GM20431 (cell line): ENCODE measurements around the gene LEFTY2.
"Not testable (repeated sequence)": the region's sequence is repeated elsewhere in the genome, so short reads cannot be mapped to it uniquely, and the experiment has no call there.

Experiments used
- in situ Hi-C: fragments of 300-500 bp; cut with MseI, MboI; formaldehyde crosslinking; loops from one replicate; pipeline ENCODE4 v1.15.0; 2020; ENCODE audit warnings: low sequenced_read_pairs; ENCODE audit not compliant: unreplicated experiment

The LEFTY2 gene

DNA sequence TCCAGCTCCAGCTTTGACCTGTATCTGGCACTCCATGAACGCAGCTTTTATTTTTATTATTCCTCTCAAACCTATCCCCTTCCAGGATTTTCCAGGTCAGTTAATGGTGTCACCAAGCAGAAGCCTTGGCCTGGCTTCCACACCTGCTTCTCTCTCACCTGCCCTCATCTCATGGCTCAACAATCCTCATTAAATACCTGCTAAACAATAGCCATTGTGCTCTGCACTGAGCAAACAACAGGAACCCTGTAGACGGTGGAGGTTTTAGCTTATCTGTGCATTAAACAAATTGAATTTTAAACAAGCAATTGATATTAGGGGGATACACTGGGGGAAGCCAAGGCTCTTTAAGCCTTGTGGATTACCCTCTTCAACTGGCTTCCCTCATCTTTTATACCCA is 32.2 kb downstream of the LEFTY2 start:
- in situ Hi-C loops, result no loop called here

- in situ Hi-C loops, result no loop called here
These were observed 32.9 kb downstream of the LEFTY2 start for GRCh38 chr1:225908013-225908640.

- in situ Hi-C loops, result no loop called here
These were observed 33.7 kb downstream of the LEFTY2 start for GRCh38 chr1:225907341-225907740.

DNA sequence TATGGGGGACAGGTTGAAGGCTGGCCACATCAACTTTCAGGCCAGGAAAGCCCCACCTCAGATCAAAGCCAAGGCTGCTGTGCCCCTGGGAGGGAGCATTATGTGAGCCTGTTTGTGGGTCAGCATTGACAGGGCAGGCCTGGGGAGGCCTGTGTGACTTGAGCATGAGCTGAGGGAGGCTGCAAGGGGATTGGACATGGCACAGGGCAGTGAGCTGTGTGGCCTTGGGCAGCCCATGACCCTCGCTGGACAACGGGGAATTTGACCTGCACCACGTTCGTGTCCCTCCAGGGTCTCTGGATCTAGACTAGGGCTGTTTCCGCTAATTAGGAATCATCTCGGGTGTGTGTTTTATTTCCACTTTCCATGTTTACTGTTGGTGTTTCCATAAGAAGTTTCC is 34.6 kb downstream of the LEFTY2 start:
- in situ Hi-C loops, result no loop called here

DNA sequence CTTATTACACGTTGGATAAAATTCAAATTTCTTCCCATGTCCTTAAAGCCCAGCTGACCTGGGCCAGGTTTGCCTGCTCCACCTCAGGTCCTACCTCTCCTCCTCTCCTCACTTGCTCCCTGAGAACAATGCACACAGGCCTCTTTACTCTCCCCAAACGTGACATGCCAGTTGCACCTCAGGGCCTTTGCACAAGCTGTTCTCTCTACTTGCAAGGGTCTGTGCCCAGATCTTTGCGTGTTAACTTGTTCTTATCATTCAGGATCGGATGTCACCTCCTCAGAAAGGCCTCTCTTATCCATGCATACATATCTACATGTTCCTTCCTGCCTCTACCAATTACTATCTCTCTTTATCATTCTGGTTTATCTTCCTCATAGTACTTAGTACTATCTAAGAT is 37.4 kb downstream of the LEFTY2 start:
- in situ Hi-C loops, result no loop called here

GRCh38 chr1:225899044-225899925 is 41.7 kb downstream of the LEFTY2 start:
- in situ Hi-C loops, result no loop called here

DNA sequence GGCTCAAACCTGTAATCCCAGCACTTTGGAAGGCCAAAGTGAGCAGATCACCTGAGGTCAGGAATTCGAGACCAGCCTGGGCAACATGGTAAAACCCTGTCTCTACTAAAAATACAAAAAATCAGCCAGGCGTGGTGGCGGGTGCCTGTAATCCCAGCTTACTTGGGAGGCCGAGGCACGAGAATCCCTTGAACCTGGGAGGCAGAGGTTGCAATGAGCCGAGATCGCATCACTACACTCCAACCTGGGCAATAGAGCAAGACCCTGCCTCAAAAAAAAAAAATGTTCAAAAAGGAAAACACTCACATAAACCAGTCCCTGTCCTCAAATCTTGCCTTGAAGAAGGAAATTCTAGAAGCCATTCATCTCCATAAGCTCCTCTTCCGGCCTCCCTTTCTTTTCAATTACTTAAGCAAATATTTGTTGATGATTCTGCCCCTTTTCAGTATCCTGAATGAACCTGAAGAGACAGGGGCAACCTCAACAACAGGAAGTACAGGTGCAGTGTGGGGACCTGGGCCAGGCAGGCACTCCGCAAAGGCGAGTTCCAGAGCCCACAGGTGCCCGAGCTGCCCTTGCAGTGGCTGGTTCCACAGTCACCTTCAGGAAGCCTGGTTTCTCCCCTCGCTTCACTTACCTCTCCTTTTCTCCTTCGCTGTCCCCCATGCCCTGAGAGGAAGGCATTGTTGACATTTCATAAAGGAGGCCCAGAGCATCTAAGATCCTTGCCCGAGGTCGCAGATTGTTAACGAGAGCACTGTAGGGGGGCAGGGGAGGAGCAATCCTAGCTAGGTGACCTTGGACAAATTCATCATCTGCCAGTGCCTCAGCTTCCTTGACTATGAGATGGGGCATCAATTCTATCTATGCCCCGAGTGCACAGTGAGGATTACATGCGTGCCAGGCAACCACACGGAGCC is 43.2 kb downstream of the LEFTY2 start:
- in situ Hi-C loops, result no loop called here

DNA sequence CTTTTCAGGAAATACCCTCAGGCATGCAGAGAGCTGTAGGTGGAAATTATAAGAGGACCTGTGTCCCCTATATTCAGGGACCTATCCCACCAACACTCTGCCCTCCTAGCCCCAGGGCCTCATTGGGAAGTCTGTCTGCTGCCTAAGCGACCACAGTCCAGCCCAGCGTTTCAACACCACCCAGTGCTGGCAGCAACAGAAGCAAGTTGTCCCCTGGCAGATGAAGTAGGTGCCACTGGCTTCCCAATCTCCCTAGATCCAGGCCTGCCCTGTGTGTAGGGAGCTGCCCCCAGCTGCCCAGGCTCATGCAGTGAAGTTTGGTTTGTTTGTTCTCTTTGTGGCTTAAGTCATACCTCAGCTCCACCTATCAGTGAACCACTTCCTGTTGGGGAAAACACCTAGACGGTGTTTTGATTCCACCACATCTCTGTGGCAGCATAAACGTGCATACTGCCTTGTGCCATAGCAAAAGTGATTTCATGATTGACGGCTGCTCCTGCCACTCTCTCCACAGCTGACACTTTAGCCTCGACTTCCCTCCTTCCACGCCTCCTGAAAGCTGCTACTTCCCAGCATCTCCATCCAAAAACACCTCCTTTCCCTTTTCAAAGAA is 44.0 kb downstream of the LEFTY2 start:
- in situ Hi-C loops, result no loop called here

DNA sequence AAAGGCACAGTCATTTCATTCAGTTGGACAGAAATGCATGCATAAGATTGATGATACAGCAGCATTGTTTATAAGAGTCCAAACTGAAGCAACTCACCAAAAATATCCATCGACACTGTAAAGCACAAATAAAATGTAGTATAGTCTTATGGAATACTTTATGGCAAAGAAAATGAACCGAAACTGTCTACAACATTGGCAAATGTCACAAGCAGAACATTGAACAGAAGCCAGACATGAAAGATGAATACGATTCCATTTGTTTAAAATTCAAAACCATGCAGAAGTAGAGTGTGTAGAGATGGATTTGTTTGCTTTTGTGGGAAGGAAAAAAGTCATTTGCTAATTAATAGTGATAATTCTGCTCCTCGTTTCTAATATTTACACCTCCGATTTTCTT is 44.5 kb downstream of the LEFTY2 start:
- in situ Hi-C loops, result no loop called here

- in situ Hi-C loops, result no loop called here
These were observed 48.7 kb downstream of the LEFTY2 start for GRCh38 chr1:225892307-225892706.

DNA sequence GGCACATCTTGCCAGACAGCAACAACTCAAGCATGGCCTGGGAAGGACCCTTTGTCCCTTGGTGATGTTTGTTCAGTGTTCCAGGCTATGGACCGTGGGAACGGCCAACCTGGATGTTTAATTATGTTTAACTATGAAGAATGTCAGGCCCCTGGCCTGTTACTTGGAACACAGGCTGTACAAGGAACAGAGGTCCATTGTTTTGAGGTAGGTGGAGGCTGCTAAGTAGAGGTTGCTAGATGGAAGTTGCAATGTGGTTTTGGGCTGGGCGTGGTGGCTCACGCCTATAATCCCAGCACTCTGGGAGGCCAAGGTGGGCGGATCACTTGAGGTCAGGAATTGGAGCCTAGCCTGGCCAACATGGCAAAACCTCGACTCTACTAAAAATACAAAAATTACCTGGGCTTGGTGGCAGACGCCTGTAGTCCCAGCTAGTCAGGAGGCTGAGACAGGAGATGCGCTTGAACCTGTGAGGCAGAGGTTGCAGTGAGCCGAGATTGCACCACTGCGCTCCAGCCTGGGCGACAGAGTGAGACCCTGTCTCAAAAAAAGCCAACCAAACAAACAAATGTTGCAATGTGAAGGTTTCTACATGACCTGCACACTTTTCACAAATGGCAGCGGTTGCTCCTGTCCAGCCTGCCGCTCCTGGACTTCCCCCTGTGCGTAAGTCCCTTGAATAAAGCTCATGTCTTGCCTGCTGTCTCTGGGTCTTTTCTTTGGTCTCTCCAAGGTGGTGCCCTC is 49.6 kb downstream of the LEFTY2 start:
- in situ Hi-C loops, result no loop called here

DNA sequence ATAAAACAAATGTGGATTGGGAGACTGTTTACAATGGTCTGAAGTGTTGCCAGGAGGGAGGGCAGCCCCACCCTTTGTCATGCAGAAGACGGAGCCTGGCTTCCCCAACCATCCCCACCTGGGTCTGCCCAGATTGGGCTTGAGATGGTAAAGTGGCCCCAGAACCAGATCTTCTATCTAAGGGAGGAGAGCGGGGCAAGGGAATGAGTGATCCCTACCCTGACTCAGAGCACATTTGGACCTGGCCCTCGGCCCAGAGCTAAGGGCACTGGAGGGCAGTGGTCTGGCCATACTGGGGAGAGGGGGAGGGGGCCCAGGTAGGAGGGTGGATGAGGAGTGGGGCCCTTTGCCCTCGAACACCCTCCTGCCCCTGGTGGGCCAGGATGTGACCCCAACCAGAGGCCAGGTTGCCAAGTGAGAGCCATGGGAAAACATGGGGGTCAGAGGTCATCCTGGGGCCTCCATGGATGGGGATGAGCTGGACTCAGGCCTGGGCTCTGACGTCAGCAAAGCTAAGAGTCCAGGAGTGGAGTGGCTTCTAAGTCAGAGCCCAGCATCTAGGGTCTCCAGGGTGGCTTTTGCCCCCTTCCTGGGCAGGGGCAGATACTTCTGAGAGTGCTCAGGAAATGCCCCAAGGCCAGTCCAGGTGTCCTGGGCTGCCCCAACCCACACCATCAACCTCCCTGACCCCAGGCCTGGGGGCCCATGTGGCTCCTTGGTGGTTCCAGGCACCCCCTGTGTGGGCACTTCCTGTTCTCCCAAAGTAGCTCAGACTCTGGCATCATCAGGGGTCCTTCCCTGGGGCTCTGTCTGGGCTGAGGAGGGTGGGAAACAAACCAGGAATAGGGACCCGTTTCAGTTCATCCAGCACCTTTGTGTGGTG is 50.4 kb downstream of the LEFTY2 start:
- in situ Hi-C loops, result no loop called here

DNA sequence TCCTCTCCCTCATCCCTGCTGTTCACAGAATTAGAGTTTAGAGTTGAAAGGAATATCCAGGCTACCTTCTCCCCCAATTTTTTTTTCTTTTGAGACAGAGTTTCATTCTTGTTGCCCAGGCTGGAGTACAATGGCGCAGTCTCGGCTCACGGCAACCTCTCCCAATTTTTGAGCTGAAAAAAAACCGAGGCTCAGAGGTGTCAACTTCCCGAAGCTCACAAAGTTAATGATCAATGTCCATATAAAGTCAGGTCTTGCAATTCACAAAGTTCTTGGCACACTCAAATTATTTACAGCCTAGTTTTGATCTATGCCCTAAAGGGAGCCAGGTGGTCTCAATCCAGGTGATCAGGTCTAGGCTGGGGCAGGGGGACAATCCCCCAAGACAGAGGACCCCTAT is 51.3 kb downstream of the LEFTY2 start:
- in situ Hi-C loops, result no loop called here

DNA sequence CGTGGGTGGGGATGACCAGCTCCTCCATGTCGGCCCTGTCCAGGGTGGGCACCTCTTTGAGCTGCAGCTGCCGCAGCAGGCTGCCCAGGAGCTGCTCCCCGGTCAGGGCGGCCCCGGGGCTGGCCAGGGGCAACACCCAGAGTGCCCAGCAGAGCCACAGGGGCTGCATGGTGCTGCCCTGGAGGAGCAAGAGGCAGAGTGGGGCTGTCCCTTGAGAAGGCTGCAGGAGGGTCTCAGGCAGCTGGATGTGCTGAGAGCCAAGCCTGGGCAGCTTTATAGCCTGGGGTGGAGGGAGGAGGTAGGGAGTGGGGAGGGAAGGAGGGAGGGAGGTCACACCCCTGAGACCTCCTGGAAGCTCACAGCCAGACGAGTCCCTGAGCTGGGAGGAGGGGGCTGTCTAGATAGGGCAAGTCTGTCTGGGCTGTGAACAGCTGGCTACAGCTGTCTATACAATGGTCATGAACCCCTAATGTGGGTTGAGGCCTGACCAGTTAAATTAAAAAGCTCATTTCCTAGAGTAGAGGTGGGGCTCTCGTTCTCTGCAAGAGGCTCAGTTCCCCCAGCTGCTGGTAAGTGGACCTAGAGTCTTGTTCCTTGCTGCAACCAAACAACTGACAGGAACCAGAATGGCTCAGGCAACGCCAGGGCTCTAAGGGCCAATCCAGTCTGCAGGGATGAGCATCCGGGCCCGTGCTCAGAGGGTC is 52.0 kb downstream of the LEFTY2 start, which contains the start of gene LEFTY1:
LEFTY1 (minus strand) TSS at position 249 of the 704 bp plus-strand sequence; CDS start at position 169, 80 bp downstream.
- in situ Hi-C loops, result no loop called here

GRCh38 chr1:225888289-225888897 is 52.6 kb downstream of the LEFTY2 start:
- in situ Hi-C loops, result no loop called here

DNA sequence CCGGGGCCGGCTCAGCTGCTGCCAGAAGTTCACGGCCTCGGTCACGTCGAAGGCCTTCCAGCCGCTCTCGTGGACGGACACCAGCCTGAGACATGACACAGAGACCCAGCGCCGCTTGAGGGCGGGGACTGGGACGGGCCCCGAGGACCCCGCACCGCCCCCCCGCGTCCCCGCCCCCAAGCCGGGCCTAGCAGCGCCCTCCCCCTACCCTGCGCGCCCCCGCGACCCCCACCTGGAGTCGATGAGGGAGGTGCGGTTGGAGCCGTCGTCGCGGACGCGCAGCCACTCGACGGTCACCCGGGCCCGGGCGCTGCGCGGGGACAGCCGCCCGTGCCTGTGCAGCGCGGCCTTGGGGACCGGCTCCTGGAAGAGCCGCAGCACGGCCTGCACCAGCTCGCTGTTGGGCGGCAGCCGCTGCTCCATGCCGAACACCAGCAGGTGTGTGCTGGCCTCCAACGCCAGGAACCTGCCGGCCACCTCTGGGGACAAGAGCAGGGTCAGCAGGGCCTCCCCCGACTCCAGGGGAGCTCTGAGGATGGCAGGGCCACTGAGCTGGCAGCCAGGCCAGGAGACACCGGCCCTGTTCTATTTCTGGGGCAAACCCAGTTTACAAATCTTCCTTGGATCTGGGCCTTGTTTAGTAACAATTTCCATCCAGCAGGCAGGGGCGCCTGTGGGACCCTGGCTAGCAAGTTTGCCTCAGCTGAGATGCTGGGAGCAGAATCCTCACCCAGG is 53.3 kb downstream of the LEFTY2 start:
- in situ Hi-C loops, result not testable (repeated sequence)

- in situ Hi-C loops, result no loop called here
These were observed 54.0 kb downstream of the LEFTY2 start for GRCh38 chr1:225887030-225887314.
